ENCODE results near the gene DISP2. TPM values are rescaled to one million over a fixed set of nuclear protein-coding genes. Genes with fewer than 3 reads are reported as not detected.

DISP2 gene
- total RNA-seq, 6 donors from 2014 or later: under 0.01 to 3.5 (median 0.13) TPM

GRCh38 chr15:40398413-40398873 is 40.4 kb downstream of the DISP2 start:
- TF ChIP-seq EP300 (IDR thresholded peaks at IDR 0.05) (no peak), POLR2A (IDR thresholded peaks at IDR 0.05) (no peak), CTCF (IDR thresholded peaks at IDR 0.05) (no peak), POLR2AphosphoS5 (IDR thresholded peaks at IDR 0.05) (no peak)
- DNase-seq (peak in 1 of 2 donors; percentile 74), ATAC-seq (ENCODE audit: low FRiP score in 2 of 2) (peak; percentile 69 to 72)
- Histone ChIP-seq H3K9me3 (no peaks in the 10 kb centered on the region), H3K4me1 (peaks cover 0 to 12% (median 7%) of the 10 kb centered on the region in 4 donors), H3K36me3 (peaks cover 0 to 6% (median 4%) of the 10 kb centered on the region in 4 donors), H3K27ac (no peak overlapping the region), H3K4me3 (peak overlapping the region in 1 of 4 donors; percentile 5), H3K27me3 (no peaks in the 10 kb centered on the region)
- WGBS, 2 donors: 43 to 57% methylated on average over 4 of the region's 4 CpGs

GRCh38 chr15:40399370-40399769 is 41.4 kb downstream of the DISP2 start:
- H3K9me3 ChIP-seq: no peaks in the 10 kb centered on the region
- H3K4me3 ChIP-seq: no peak overlapping the region
- TF ChIP-seq POLR2AphosphoS5 (IDR thresholded peaks at IDR 0.05): no peak
- no peak for TF ChIP-seq EP300 (IDR thresholded peaks at IDR 0.05)
- no peak for TF ChIP-seq POLR2A (IDR thresholded peaks at IDR 0.05)
- TF ChIP-seq CTCF (IDR thresholded peaks at IDR 0.05): no peak
- whole genome bisulfite sequencing, 2 donors: 83 to 88% methylated on average over 7 of the region's 7 CpGs
- no peaks in the 10 kb centered on the region for H3K27me3 ChIP-seq
- ATAC-seq (ENCODE audit: low FRiP score in 2 of 2) (no peak), DNase-seq (no peak)
- no peak overlapping the region for H3K27ac ChIP-seq
- peaks cover 0 to 12% (median 7%) of the 10 kb centered on the region in 4 donors for H3K4me1 ChIP-seq
- no peaks in the 10 kb centered on the region for H3K36me3 ChIP-seq

GRCh38 chr15:40405501-40406381 is 47.7 kb downstream of the DISP2 start, which contains the start of gene IVD:
Gene IVD (plus strand): TSS chr15:40405795. CDS start chr15:40405828, 33 bp downstream.
- Histone ChIP-seq H3K27me3 (no peaks in the 10 kb centered on the region), H3K4me1 (peaks cover 21 to 29% (median 24%) of the 10 kb centered on the region in 4 donors), H3K9me3 (no peaks in the 10 kb centered on the region), H3K27ac (peak within 1 kb of the TSS; percentile 42 to 85 (median 76)), H3K36me3 (peaks cover 2 to 25% (median 15%) of the 10 kb centered on the region in 4 donors), H3K4me3 (peak within 1 kb of the TSS; percentile 70 to 94 (median 82))
- ATAC-seq (ENCODE audit: low FRiP score in 2 of 2): peak; percentile 99 to 100
- peak; percentile 95 to 97 for DNase-seq
- 1 to 3% methylated on average over 21 to 54 of the region's 54 CpGs for WGBS, 2 donors
- TF ChIP-seq POLR2AphosphoS5 (IDR thresholded peaks at IDR 0.05): peak in 1 of 2 donors; percentile 73
- no peak for TF ChIP-seq CTCF (IDR thresholded peaks at IDR 0.05)
- TF ChIP-seq EP300 (IDR thresholded peaks at IDR 0.05): no peak
- TF ChIP-seq POLR2A (IDR thresholded peaks at IDR 0.05): peak in 3 of 4 donors; percentile 55 to 87 (median 78)

GRCh38 chr15:40407330-40407990 is 49.4 kb downstream of the DISP2 start:
- Histone ChIP-seq H3K9me3 (no peaks in the 10 kb centered on the region), H3K36me3 (peaks cover 8 to 42% (median 29%) of the 10 kb centered on the region in 4 donors), H3K4me3 (peak overlapping the region in 1 of 4 donors; percentile 94), H3K4me1 (peaks cover 21 to 29% (median 24%) of the 10 kb centered on the region in 4 donors), H3K27ac (no peak overlapping the region), H3K27me3 (no peaks in the 10 kb centered on the region)
- TF ChIP-seq EP300 (IDR thresholded peaks at IDR 0.05) (no peak), CTCF (IDR thresholded peaks at IDR 0.05) (no peak), POLR2A (IDR thresholded peaks at IDR 0.05) (no peak), POLR2AphosphoS5 (IDR thresholded peaks at IDR 0.05) (no peak)
- DNase-seq: no peak
- 83 to 88% methylated on average over 8 of the region's 8 CpGs for WGBS, 2 donors
- no peak for ATAC-seq (ENCODE audit: low FRiP score in 2 of 2)
